SHP77 treated with DMSO at 0.1 percent for 48 hours (cell line): ENCODE data around the gene LUC7L2.
"Not testable (repeated sequence)": the region's sequence is repeated elsewhere in the genome, so short reads cannot be mapped to it uniquely, and the experiment has no call there.

Experiments used
- DNase-seq: peaks from one replicate; lab custom pipeline; 2025; lab: John Stamatoyannopoulos, UW

The LUC7L2 gene

GRCh38 chr7:139397192-139397591 lies 37.5 kb downstream of the LUC7L2 start:
- no peak for DNase-seq

DNA sequence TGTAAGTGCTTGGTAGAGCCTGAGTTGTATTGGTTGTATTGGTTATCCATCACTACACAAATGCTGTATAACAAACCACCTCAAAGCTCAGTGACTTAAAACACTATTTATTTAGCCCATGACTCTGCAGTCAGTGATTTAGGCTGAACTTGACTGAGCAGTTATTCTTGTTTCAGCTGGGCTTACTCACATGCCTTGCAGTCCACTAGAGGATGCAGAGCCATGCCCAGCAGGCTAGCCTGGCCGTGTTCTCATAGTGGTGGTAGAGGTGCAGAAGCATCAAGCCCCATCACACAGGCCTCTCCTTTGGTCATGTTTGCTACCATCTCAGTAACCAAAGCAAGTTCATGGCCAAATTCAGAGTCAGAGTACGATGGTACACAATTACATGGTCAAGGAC lies 43.9 kb downstream of the LUC7L2 start:
- no peak for DNase-seq

- DNase-seq: no peak
These were observed 47.9 kb downstream of the LUC7L2 start for GRCh38 chr7:139407555-139407954.

DNA sequence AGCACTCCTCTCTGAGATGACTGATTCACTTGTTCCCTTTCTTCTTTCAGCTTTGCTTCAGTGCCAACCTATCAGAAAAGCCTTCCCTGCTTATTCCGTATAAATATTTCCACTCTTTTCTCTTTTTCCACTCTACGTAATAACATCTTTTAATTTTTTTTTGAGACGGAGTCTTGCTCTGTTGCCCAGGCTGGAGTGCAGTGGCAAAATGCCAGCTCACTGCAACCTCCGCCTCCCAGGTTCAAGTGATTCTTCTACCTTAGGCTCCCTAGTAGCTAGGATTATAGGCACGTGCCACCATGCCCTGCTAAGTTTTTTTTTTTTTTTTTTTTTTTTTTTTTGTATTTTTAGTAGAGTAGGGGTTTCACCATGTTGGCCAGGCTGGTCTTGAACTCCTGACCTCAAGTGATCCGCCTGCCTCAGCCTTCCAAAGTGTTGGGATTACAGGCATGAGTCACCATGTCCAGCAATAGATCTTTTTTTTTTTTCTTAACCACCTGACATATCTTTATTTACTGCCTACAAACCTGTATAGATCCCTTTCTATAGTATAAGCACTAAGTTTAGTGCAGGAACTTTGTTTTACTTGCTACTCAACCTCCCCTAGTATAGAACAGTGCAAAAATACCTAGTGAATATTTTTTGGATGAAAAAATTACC lies 55.2 kb downstream of the LUC7L2 start:
- DNase-seq: not testable (repeated sequence)

GRCh38 chr7:139416405-139416804 lies 56.7 kb downstream of the LUC7L2 start:
- DNase-seq: no peak

DNA sequence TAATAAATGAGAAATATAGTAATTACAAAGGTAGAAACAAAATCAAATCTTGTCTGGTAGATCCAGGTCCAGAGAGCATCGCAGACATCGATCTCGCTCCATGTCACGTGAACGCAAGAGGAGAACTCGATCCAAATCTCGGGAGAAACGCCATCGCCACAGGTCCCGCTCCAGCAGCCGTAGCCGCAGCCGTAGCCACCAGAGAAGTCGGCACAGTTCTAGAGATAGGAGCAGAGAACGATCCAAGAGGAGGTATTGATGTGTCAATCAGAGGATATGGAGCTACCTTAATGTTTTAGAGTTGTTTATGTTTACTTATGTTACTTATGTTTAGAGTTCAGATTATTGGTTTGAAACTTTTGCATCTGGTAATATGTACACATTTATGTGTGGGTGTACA lies 57.8 kb downstream of the LUC7L2 start:
- DNase-seq: no peak

DNA sequence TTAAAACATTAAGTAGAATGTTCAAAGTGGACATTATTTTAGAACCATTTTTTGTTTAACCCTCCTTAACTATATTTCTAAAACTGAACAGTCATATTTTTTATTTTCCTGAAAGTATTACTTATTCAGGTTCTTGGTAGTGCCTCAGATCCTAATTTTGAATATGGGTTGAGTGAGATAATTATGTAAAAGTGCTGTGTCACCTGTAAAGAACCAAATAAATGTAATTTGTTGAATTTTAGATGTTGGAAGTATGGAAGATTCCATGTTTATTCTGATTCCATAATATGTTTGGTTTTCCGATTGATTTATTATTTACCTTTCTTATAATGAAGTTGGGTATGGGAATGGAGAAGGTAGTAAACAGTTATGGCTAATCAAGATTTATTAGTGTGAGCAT lies 61.4 kb downstream of the LUC7L2 start:
- no peak for DNase-seq

GRCh38 chr7:139422126-139422525 lies 62.4 kb downstream of the LUC7L2 start:
- DNase-seq: no peak

- no peak for DNase-seq
These were observed 63.4 kb downstream of the LUC7L2 start for GRCh38 chr7:139423091-139423490.

DNA sequence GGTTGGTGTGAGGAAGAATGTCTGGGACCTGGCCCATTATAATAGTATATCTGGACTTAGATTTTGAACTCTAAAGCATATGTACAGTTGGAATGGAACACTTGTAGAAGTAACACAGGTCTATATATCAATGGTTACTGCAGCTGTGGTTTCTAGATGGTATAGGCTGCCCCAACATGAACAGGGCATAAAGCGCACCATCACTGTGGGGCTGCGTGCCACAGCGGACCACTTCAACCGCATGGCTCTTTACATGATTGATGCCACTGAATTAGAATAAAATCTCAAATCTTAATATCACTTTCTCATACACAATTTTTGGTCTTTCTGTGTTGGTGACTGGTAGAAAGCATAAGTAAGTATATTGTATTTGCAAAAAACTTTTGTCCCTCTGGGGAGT lies 64.3 kb downstream of the LUC7L2 start:
- no peak for DNase-seq

GRCh38 chr7:139425701-139426100 lies 66.0 kb downstream of the LUC7L2 start:
- DNase-seq: not testable (repeated sequence)

- DNase-seq: no peak
These were observed 66.7 kb downstream of the LUC7L2 start for GRCh38 chr7:139426258-139427028.

DNA sequence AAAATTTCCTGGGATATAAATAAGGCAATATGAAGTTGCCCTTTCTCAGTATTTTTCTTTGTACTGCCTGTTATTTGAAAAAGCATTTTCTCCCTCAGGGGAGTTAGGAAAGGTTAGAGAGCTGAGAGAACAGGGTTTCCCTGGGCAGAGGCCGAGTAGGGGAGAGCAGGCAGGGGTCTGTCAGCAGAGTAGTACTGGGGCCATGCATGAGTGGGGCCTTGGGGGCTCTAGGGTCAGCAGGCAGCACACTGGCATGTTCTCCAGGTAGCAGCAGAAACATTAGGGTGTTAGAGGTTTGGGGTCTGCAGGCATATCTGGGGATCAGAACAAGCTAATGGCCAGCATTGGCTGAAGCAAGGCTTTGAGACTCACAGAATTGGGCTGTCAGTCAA lies 67.3 kb downstream of the LUC7L2 start:
- DNase-seq: no peak

DNA sequence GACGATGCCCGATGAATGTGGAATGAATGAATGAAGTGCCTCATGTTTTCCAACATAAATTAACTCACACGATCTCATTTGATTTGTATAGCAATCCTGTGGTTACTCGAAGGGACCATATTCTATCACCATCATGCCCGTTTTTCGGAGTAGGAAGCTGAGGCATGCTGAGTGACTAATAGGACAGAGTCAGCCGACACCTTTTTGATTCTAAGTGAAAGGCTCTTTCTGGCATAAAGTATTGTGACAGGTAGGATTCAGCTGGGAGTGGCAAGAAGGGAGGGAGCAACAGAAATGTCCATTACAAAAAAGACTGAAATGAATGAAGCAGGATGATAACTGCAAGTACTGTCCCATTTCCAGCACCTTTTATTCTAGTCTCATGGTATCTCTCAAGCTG lies 68.1 kb downstream of the LUC7L2 start:
- no peak for DNase-seq

- not testable (repeated sequence) for DNase-seq
These were observed 70.0 kb downstream of the LUC7L2 start for GRCh38 chr7:139429735-139430134.

DNA sequence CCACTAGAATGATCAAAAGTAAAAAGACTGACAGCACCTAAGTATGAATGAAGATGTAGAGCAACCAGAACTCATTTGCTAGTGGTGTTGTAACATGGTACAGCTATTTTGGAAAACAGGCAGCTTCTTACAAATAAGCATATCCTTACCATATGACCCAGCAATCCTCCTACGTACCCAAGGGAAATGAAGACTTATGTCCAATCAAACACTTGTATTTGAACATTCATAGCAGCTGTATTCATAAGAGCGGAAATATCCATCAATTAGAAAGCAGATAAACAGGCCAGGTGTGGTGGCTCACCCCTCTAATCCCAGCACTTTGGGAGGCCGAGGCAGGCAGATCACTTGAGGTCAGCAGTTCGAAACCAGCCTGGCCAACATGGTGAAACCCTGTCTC lies 70.7 kb downstream of the LUC7L2 start:
- no peak for DNase-seq

GRCh38 chr7:139431010-139431409 lies 71.3 kb downstream of the LUC7L2 start:
- DNase-seq: no peak

DNA sequence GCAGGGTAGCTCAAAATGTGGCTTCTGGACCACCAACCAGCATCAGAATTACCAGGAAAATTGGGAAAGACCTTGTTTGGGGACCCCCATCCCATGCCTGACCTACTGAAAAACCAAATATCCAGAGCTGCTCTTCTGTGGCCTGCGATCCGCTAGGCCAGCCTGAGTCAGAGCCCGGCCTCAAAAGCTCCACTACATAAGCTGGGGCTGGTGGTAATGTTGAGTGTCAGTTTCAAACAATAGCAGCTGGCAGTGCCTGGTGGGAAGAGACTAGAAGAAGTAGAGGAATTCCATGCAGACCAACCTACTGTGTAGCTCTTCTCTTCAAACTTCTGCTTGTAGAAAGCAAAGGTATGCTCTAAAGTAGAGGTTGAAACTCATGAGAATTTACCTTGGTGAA lies 71.8 kb downstream of the LUC7L2 start:
- DNase-seq: no peak

DNA sequence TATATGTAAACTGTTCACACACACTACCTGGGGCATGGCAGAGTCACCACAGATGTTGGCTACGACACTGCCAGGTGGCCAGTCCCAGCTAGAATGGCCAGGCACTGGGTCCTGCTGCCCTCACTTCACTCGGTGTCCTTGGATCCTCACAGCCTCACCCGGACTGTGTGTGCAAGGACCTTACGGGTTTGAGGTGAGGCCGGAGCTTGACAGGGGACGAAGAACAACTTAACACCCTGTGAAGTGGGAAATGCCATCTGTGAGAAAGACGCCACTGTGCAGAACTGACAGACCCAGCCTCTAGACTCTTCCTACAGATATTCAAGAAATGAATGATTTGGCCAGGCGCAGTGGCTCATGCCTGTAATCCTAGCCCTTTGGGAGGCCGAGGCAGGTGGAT lies 77.1 kb downstream of the LUC7L2 start:
- DNase-seq: no peak

GRCh38 chr7:139439375-139439774 lies 79.7 kb downstream of the LUC7L2 start:
- DNase-seq: no peak

GRCh38 chr7:139441961-139442360 lies 82.3 kb downstream of the LUC7L2 start:
- no peak for DNase-seq

- DNase-seq: no peak
These were observed 86.6 kb downstream of the LUC7L2 start for GRCh38 chr7:139446051-139446890.

DNA sequence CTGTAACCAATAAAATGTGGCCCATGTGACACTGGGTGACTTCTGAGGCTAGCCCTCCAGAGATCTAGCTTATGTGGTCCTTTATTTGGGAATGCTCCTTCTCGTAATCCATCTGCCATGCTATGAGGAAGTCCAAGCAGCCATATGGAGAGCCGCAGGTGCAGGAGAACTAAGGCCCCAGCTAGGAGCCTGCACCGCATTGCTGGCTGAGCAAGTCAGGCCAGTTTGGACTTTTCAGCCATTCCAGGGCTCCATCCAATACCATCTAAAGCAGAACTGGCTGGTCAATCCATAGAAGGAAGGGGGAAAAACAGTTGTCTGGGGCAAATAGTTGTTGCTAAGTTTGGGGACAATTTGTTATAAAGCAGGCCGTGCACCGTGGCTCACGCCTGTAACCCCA lies 91.2 kb downstream of the LUC7L2 start:
- no peak for DNase-seq
